ENCODE data around the gene ZNF638. TPM values are rescaled to one million over a fixed set of nuclear protein-coding genes. Genes with fewer than 3 reads are reported as not detected.

ZNF638 gene
- total RNA-seq, 4 donors from 2014 or later = 202 to 286 (median 252) TPM

- TF ChIP-seq CTCF (IDR thresholded peaks at IDR 0.05) (no peak), POLR2A (IDR thresholded peaks at IDR 0.05) (no peak), EP300 (IDR thresholded peaks at IDR 0.05) (no peak)
- H3K27ac ChIP-seq = no peak overlapping the region
- no peak for DNase-seq (ENCODE audit: low spot score in 2 of 2)
- peaks cover 0 to 58% (median 4%) of the 10 kb centered on the region in 3 donors for H3K36me3 ChIP-seq
- H3K4me1 ChIP-seq = peaks cover 0 to 39% (median 5%) of the 10 kb centered on the region in 4 donors
- H3K9me3 ChIP-seq = no peaks in the 10 kb centered on the region
- WGBS, 2 donors = 52 to 62% methylated on average over 2 of the region's 2 CpGs
- H3K27me3 ChIP-seq = no peaks in the 10 kb centered on the region
- H3K4me3 ChIP-seq = no peak overlapping the region
Observed at GRCh38 chr2:71353248-71353647, 21.7 kb downstream of the ZNF638 start.

GRCh38 chr2:71358931-71359671 lies 27.5 kb downstream of the ZNF638 start:
- Histone ChIP-seq H3K9me3 (no peaks in the 10 kb centered on the region), H3K27me3 (no peaks in the 10 kb centered on the region), H3K4me3 (no peak overlapping the region), H3K36me3 (peaks cover 0 to 71% (median 0%) of the 10 kb centered on the region in 3 donors), H3K27ac (no peak overlapping the region), H3K4me1 (peaks cover 0 to 18% (median 0%) of the 10 kb centered on the region in 4 donors)
- no peak for DNase-seq (ENCODE audit: low spot score in 2 of 2)
- TF ChIP-seq EP300 (IDR thresholded peaks at IDR 0.05) (no peak), POLR2A (IDR thresholded peaks at IDR 0.05) (no peak), CTCF (IDR thresholded peaks at IDR 0.05) (no peak)
- 91 to 92% methylated on average over 6 of the region's 6 CpGs for WGBS, 2 donors

- H3K4me1 ChIP-seq = peaks cover 0 to 14% (median 0%) of the 10 kb centered on the region in 4 donors
- H3K9me3 ChIP-seq = no peaks in the 10 kb centered on the region
- no peak for DNase-seq (ENCODE audit: low spot score in 2 of 2)
- no peaks in the 10 kb centered on the region for H3K27me3 ChIP-seq
- H3K4me3 ChIP-seq = no peak overlapping the region
- TF ChIP-seq EP300 (IDR thresholded peaks at IDR 0.05) = no peak
- TF ChIP-seq POLR2A (IDR thresholded peaks at IDR 0.05) = no peak
- no peak for TF ChIP-seq CTCF (IDR thresholded peaks at IDR 0.05)
- H3K27ac ChIP-seq = no peak overlapping the region
- WGBS, 2 donors = 52 to 71% methylated on average over 3 of the region's 3 CpGs
- H3K36me3 ChIP-seq = peaks cover 0 to 78% (median 0%) of the 10 kb centered on the region in 3 donors
Observed at GRCh38 chr2:71360434-71360975, 28.9 kb downstream of the ZNF638 start.

- no peaks in the 10 kb centered on the region for H3K27me3 ChIP-seq
- 73 to 79% methylated on average over 3 of the region's 3 CpGs for WGBS, 2 donors
- H3K4me3 ChIP-seq = no peak overlapping the region
- DNase-seq (ENCODE audit: low spot score in 2 of 2) = no peak
- TF ChIP-seq CTCF (IDR thresholded peaks at IDR 0.05) (no peak), EP300 (IDR thresholded peaks at IDR 0.05) (no peak), POLR2A (IDR thresholded peaks at IDR 0.05) (no peak)
- no peak overlapping the region for H3K27ac ChIP-seq
- no peaks in the 10 kb centered on the region for H3K9me3 ChIP-seq
- H3K36me3 ChIP-seq = peaks cover 0 to 81% (median 0%) of the 10 kb centered on the region in 3 donors
- peaks cover 0 to 14% (median 0%) of the 10 kb centered on the region in 4 donors for H3K4me1 ChIP-seq
Observed at GRCh38 chr2:71361631-71362030, 30.0 kb downstream of the ZNF638 start.

- Histone ChIP-seq H3K36me3 (peaks cover 0 to 78% (median 0%) of the 10 kb centered on the region in 3 donors), H3K4me3 (no peak overlapping the region), H3K4me1 (peaks cover 0 to 14% (median 0%) of the 10 kb centered on the region in 4 donors), H3K9me3 (no peaks in the 10 kb centered on the region), H3K27ac (no peak overlapping the region), H3K27me3 (no peaks in the 10 kb centered on the region)
- 59 to 90% methylated on average over 2 of the region's 2 CpGs for WGBS, 2 donors
- DNase-seq (ENCODE audit: low spot score in 2 of 2) = no peak
- no peak for TF ChIP-seq EP300 (IDR thresholded peaks at IDR 0.05)
- TF ChIP-seq POLR2A (IDR thresholded peaks at IDR 0.05) = no peak
- no peak for TF ChIP-seq CTCF (IDR thresholded peaks at IDR 0.05)
Observed at GRCh38 chr2:71362447-71362846, 30.9 kb downstream of the ZNF638 start.
